AG10803 (cell line): ENCODE results near the gene BCAS3.

ENCODE experiments used
- DNase-seq: peaks from one replicate; pipeline ENCODE4 v3.0.0; 2010; ENCODE audit warnings: low read depth
- H3K4me3 ChIP-seq: 2 replicates; pipeline ENCODE4 v1.5.1; 2011; ENCODE audit warnings: mild to moderate bottlenecking, low read length, control low read depth
- TF ChIP-seq, protein P1 (sequence below): conservative IDR thresholded peaks from 2 replicates; pipeline ENCODE4 v1.5.1; 2011; ENCODE audit warnings: mild to moderate bottlenecking, low read length, control low read depth, inconsistent platforms

BCAS3 gene

DNA sequence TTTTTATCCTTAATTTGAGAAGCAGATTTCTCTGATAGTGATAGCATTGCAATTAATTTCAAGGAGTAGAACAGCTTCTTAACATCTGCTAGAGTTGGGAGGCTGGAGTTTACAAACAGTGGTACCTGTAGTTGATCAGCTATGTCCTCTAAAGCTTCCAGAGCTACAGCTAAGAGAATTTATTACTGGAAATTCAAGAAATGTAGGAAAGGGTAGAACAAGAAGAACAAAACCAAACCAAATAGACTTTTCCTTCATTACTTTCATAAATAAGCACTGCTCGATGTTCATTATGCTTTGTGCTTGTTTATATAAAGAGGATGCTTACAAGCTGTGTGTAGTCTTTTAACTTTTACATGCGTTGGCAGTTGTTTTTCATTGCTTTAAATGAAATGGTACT lies 388.4 kb downstream of the BCAS3 start:
- no peak for DNase-seq
- H3K4me3 ChIP-seq = no peak overlapping the region
- TF ChIP-seq, protein P1, sequence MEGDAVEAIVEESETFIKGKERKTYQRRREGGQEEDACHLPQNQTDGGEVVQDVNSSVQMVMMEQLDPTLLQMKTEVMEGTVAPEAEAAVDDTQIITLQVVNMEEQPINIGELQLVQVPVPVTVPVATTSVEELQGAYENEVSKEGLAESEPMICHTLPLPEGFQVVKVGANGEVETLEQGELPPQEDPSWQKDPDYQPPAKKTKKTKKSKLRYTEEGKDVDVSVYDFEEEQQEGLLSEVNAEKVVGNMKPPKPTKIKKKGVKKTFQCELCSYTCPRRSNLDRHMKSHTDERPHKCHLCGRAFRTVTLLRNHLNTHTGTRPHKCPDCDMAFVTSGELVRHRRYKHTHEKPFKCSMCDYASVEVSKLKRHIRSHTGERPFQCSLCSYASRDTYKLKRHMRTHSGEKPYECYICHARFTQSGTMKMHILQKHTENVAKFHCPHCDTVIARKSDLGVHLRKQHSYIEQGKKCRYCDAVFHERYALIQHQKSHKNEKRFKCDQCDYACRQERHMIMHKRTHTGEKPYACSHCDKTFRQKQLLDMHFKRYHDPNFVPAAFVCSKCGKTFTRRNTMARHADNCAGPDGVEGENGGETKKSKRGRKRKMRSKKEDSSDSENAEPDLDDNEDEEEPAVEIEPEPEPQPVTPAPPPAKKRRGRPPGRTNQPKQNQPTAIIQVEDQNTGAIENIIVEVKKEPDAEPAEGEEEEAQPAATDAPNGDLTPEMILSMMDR = no peak

- H3K4me3 ChIP-seq = no peak overlapping the region
- no peak for DNase-seq
- TF ChIP-seq, protein P1 = no peak
Observed at GRCh38 chr17:61070649-61071048, 393.0 kb downstream of the BCAS3 start.

DNA sequence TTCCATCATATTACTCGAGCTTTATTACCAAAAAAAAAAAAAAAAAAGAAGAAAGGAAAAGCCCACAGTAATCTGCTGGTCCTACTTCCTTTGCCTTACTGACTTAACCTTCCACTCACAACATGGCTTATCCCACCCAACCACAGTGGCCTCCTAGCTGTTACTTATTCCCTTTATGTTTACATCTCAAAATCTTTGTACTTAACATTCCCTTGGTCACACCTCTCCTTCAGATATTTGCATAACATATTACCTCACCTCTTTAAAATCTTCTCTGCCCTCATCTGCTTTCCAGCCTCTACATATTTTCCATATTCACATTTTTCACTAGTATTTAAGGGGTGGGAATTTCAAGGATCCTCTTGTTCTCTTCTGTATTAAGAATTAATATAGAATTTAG lies 395.0 kb downstream of the BCAS3 start:
- H3K4me3 ChIP-seq = no peak overlapping the region
- TF ChIP-seq, protein P1 = no peak
- no peak for DNase-seq

- TF ChIP-seq, protein P1 = no peak
- DNase-seq = no peak
- H3K4me3 ChIP-seq = no peak overlapping the region
Observed at GRCh38 chr17:61073131-61073530, 395.5 kb downstream of the BCAS3 start.

DNA sequence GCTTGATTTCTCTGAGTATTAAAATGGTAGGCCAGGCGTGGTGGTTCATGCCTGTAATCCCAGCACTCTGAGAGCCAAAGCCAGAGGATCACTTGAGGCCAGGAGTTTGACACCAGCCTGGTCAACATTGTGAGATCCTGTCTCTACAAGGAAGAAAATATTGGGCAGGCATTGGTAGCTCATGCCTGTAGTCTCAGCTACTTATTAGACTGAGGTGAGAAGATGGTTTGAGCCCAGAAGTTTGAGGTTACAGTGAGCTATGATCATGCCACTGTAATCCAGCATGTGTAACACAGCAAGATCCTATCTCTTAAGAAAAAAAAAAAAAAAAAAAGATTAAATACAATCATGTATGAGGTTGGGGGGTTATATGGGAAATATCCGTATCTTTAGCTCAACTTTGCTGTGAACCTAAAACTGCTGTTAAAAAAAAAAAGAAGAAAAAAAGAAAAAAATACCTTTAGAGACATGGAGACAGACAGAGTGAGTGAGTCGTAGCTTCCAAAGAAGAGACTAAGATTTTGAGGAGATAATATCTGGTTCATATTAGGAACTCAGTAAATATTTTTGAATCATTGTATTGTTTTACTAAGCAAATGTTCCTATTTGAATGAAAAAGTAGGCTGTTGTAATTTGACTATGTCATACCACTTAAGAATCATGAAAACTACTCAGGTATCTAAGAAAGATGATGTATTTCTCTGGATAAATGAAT lies 396.3 kb downstream of the BCAS3 start:
- no peak for DNase-seq
- no peak overlapping the region for H3K4me3 ChIP-seq
- TF ChIP-seq, protein P1 = no peak

- no peak for DNase-seq
- TF ChIP-seq, protein P1 = no peak
- no peak overlapping the region for H3K4me3 ChIP-seq
Observed at GRCh38 chr17:61075988-61076387, 398.3 kb downstream of the BCAS3 start.

DNA sequence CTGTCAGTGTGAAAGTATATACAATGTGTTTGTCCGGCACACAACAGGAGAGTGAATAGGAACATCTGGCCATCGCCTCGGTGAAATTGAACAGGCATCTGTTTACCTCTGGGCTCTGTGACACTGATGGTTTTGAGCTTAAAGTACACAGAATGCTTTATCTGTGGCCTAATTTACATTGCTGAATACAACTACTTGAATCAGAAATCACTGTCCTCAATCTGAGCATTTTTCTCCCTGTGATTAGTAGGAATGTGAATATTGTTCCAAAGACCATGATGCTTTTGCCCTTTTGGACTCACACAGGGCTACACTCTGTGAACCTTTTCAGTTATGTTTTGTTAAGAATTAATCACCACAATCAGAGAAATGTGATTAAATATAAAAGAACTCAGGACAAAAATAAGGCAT lies 399.0 kb downstream of the BCAS3 start:
- H3K4me3 ChIP-seq = no peak overlapping the region
- no peak for DNase-seq
- TF ChIP-seq, protein P1 = no peak
